ENCODE measurements around the gene ANKRD52. TPM values are rescaled to one million over a fixed set of nuclear protein-coding genes. Genes with fewer than 3 reads are reported as not detected.

ANKRD52 gene
- total RNA-seq, 2 experiments from 2014 or later, result 23.9 to 30.8 TPM

- Histone ChIP-seq H3K4me3 (ENCODE audit: low read length) (peak overlapping the region; percentile 96), H3K4me1 (ENCODE audit: insufficient read depth, low read length) (peaks cover 27% of the 10 kb centered on the region), H3K9me3 (ENCODE audit: control insufficient read depth in 1 of 2, insufficient read depth in 1 of 2, low read length in 2 of 2) (no peaks in the 10 kb centered on the region), H3K36me3 (ENCODE audit: insufficient read depth, low read length) (peaks cover 32% of the 10 kb centered on the region), H3K27me3 (ENCODE audit: control insufficient read depth in 1 of 2, insufficient read depth in 2 of 2, low read length in 2 of 2) (no peaks in the 10 kb centered on the region), H3K27ac (ENCODE audit: low read depth in 1 of 2, low read length in 2 of 2) (peak overlapping the region; percentile 31 to 58)
- Mint-ChIP-seq H3K36me3 (ENCODE audit: low read depth) (peaks cover 26% of the 10 kb centered on the region), H3K4me1 (ENCODE audit: low read depth) (peaks cover 20% of the 10 kb centered on the region), H3K27me3 (no peaks in the 10 kb centered on the region), H3K27ac (peak overlapping the region; percentile 77), H3K9me3 (no peaks in the 10 kb centered on the region), H3K4me3 (peak overlapping the region; percentile 98)
- ATAC-seq (ENCODE audit: poor library complexity) (peak; percentile 16), DNase-seq (no peak)
- TF ChIP-seq, protein P1, sequence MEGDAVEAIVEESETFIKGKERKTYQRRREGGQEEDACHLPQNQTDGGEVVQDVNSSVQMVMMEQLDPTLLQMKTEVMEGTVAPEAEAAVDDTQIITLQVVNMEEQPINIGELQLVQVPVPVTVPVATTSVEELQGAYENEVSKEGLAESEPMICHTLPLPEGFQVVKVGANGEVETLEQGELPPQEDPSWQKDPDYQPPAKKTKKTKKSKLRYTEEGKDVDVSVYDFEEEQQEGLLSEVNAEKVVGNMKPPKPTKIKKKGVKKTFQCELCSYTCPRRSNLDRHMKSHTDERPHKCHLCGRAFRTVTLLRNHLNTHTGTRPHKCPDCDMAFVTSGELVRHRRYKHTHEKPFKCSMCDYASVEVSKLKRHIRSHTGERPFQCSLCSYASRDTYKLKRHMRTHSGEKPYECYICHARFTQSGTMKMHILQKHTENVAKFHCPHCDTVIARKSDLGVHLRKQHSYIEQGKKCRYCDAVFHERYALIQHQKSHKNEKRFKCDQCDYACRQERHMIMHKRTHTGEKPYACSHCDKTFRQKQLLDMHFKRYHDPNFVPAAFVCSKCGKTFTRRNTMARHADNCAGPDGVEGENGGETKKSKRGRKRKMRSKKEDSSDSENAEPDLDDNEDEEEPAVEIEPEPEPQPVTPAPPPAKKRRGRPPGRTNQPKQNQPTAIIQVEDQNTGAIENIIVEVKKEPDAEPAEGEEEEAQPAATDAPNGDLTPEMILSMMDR (IDR thresholded peaks at IDR 0.05), result no peak
- intact Hi-C loops (cut with DNase I, micrococcal nuclease), result loop anchor here (1.0 to 5.0 kb wide), 6 partner anchors 37 to 217 kb away; partner anchors contain the start of genes ZC3H10 (in 2 of the 2), NABP2 (in 1 of the 2), RNF41 (in 1 of the 2) and RPS26 (in 1 of the 2)
- ChIA-PET POLR2A (interaction anchor here (0.6 to 2.7 kb wide), 10 partner anchors 8 to 261 kb away, joined by 3 to 19 read pairs (median 6); partner anchors contain the start of genes CNPY2, COQ10A, PA2G4 and RNF41), CTCF (interaction anchor here (0.8 to 1.7 kb wide), 16 partner anchors 8 to 151 kb away, joined by 3 to 20 read pairs (median 4); partner anchors contain the start of genes COQ10A, CS, PAN2 and RNF41)
Observed at GRCh38 chr12:56258820-56259183, 618 bp upstream of the ANKRD52 start.

DNA sequence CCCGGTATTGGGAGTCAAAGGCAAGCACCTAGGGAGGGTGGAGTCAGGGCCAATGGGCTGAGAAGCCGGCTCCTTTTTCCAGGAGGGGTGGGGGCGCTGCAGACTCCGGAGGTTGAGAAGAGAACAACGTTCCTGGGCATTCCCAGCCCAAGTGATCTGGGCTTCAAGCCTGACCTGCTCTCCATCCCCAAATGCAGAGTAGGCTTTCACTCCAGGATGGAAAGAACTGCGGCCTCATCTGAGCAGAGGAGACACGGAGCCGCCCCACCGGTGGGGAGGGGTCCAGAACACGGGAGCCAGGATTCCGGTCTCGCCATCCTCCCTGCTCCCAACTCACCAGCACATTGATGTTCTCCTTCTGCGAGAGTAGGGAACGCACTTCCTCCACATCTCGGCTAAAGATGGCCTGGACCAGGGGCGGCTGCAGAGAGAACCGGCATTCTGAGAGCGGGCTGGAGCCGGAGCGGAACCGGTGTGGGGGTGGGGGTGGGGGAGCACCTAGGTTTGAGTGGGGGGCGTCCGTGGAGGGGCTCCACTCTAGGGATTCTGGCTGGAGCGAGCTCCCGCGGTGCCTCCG, 605 bp downstream of the ANKRD52 start:
- TF ChIP-seq, protein P1 (IDR thresholded peaks at IDR 0.05), result no peak
- H3K9me3 ChIP-seq (ENCODE audit: control insufficient read depth in 1 of 2, insufficient read depth in 1 of 2, low read length in 2 of 2), result no peaks in the 10 kb centered on the region
- H3K4me1 ChIP-seq (ENCODE audit: insufficient read depth, low read length), result peaks cover 27% of the 10 kb centered on the region
- Mint-ChIP-seq H3K9me3 (no peaks in the 10 kb centered on the region), H3K4me1 (ENCODE audit: low read depth) (peaks cover 20% of the 10 kb centered on the region), H3K27ac (peak overlapping the region; percentile 39), H3K27me3 (no peaks in the 10 kb centered on the region), H3K4me3 (peak overlapping the region; percentile 87), H3K36me3 (ENCODE audit: low read depth) (peaks cover 38% of the 10 kb centered on the region)
- peaks cover 44% of the 10 kb centered on the region for H3K36me3 ChIP-seq (ENCODE audit: insufficient read depth, low read length)
- ChIA-PET CTCF (interaction anchor here (0.7 to 1.7 kb wide), 18 partner anchors 8 to 440 kb away, joined by 3 to 20 read pairs (median 4); partner anchors contain the start of genes COQ10A, CS, ESYT1 and ORMDL2), POLR2A (interaction anchor here (0.9 to 2.7 kb wide), 10 partner anchors 9 to 231 kb away, joined by 3 to 19 read pairs (median 4); partner anchors contain the start of genes COQ10A, GLS2, PA2G4 and PAN2)
- H3K27me3 ChIP-seq (ENCODE audit: control insufficient read depth in 1 of 2, insufficient read depth in 2 of 2, low read length in 2 of 2), result no peaks in the 10 kb centered on the region
- H3K4me3 ChIP-seq (ENCODE audit: low read length), result peak overlapping the region; percentile 70
- H3K27ac ChIP-seq (ENCODE audit: low read depth in 1 of 2, low read length in 2 of 2), result no peak overlapping the region
- intact Hi-C loops (cut with DNase I, micrococcal nuclease), result loop anchor here (1.0 to 5.0 kb wide), 8 partner anchors 33 to 215 kb away; partner anchors contain the start of genes NABP2 (in 2 of the 2), ZC3H10 (in 2 of the 2), RNF41 (in 1 of the 2) and RPS26 (in 1 of the 2)
- peak in 2 of 14 experiments; percentile 4 to 5 for DNase-seq
- peak; percentile 10 for ATAC-seq (ENCODE audit: poor library complexity)

GRCh38 chr12:56257071-56257470, 1.1 kb downstream of the ANKRD52 start:
- H3K36me3 Mint-ChIP-seq (ENCODE audit: low read depth), result peaks cover 43% of the 10 kb centered on the region
- H3K27ac Mint-ChIP-seq, result peak overlapping the region; percentile 39
- POLR2A ChIA-PET, result interaction anchor here (0.6 to 2.7 kb wide), 7 partner anchors 9 to 383 kb away, joined by 3 to 19 read pairs (median 4); partner anchors contain the start of genes PA2G4, PAN2 and RNF41
- no peaks in the 10 kb centered on the region for H3K9me3 Mint-ChIP-seq
- ATAC-seq (ENCODE audit: poor library complexity) (no peak), DNase-seq (no peak)
- TF ChIP-seq, protein P1 (IDR thresholded peaks at IDR 0.05), result no peak
- H3K4me1 Mint-ChIP-seq (ENCODE audit: low read depth), result peaks cover 20% of the 10 kb centered on the region
- Histone ChIP-seq H3K4me3 (ENCODE audit: low read length) (peak overlapping the region; percentile 70), H3K36me3 (ENCODE audit: insufficient read depth, low read length) (peaks cover 49% of the 10 kb centered on the region), H3K9me3 (ENCODE audit: control insufficient read depth in 1 of 2, insufficient read depth in 1 of 2, low read length in 2 of 2) (no peaks in the 10 kb centered on the region), H3K4me1 (ENCODE audit: insufficient read depth, low read length) (peaks cover 27% of the 10 kb centered on the region), H3K27ac (ENCODE audit: low read depth in 1 of 2, low read length in 2 of 2) (no peak overlapping the region), H3K27me3 (ENCODE audit: control insufficient read depth in 1 of 2, insufficient read depth in 2 of 2, low read length in 2 of 2) (no peaks in the 10 kb centered on the region)
- H3K27me3 Mint-ChIP-seq, result no peaks in the 10 kb centered on the region
- intact Hi-C loops (cut with DNase I, micrococcal nuclease), result loop anchor here (2.0 to 5.0 kb wide), 4 partner anchors 32 to 215 kb away; partner anchors contain the start of genes NABP2 (in 2 of the 2), RNF41 (in 1 of the 2) and RPS26 (in 1 of the 2)
- H3K4me3 Mint-ChIP-seq, result peak overlapping the region; percentile 87
- CTCF ChIA-PET, result no interaction called here
